HUDEP-2 (cell line): ENCODE measurements around the gene SLC13A1.
"Not testable (repeated sequence)": the region's sequence is repeated elsewhere in the genome, so short reads cannot be mapped to it uniquely, and the experiment has no call there.

Experiments
- DNase-seq, 76 experiments: peaks; one replicate each; lab custom pipeline; 2025; ENCODE audit not compliant: unreplicated experiment in 76 of 76; lab: John Stamatoyannopoulos, UW

Gene SLC13A1

GRCh38 chr7:123131961-123132360 lies 67.8 kb downstream of the SLC13A1 start:
- DNase-seq, result no peak

- DNase-seq, result no peak
Measured at GRCh38 chr7:123131556-123131955, 68.2 kb downstream of the SLC13A1 start.

DNA sequence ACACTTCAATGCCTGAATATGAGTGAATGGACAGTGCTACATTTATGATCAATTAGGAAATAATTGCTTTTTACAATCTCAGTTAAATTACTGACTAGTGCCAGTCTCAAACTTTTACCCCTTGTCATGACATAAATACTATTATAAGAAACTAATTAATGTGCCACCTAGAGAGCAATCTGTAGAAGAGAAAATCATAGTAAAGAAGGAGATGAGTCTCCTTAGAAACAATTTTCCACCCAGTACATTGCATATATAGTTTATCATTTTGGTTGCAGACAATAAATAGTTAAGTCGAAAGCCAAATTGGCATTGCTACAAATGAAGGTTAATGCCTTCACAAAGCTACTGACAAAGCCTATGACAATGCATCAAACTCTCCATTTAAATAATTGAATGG lies 68.6 kb downstream of the SLC13A1 start:
- DNase-seq, result no peak

DNA sequence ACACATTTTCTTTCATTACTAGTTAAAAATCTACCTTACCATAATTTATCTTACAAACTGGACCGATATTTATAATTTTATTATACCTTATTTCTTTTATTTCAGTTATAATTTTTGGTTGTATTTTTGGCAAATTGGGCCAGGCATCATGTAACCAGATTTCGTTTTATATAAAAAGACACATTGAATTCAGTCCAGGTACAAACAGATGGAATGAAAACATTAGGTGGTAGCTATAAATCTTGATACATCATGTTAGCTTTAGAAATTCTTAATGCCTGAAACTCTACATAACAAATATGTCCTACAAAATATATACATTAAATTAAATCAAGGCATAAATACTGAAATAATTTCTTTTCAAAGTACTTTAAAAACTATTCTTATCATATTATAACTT lies 73.1 kb downstream of the SLC13A1 start:
- DNase-seq, result no peak

GRCh38 chr7:123126171-123126570 lies 73.6 kb downstream of the SLC13A1 start:
- DNase-seq, result no peak

DNA sequence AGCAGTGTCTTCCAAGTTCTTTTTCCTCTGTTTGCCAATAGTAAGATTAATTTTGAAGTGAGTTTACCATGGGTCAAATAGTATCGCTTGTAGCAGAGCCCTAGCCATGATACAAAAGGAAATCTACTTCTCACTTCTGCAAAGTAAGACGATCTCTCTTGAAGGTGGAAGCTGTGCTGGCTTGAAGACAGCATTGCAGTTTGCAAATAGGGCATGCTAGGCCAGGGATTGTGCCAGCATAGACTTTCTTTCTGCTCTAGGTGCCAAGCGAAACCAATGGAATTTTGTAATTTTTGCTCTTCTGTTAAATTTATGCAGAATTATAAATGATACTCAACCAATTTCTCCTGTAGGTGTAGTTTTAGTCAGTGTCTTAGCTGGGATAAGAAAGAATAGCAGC lies 74.5 kb downstream of the SLC13A1 start:
- no peak for DNase-seq

DNA sequence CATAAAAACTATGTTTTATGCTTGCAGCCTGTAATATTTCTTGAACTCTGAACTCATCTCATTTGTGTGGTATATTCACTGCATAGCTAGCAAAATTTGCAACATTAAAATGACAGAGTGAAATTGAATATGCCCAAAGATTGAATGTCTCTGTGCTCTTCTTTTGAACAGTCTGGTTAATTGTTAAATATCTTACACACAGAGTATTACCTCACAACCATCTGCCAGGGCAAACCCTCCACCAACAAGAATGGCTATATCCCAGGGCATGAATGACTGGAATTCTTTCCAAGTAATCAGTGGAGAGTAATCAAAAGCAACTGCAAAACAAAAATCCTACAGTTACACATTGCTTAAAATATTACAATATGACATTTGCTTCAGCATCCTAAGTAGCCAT lies 76.9 kb downstream of the SLC13A1 start:
- no peak for DNase-seq

- no peak for DNase-seq
Measured at GRCh38 chr7:123120286-123120685, 79.5 kb downstream of the SLC13A1 start.

DNA sequence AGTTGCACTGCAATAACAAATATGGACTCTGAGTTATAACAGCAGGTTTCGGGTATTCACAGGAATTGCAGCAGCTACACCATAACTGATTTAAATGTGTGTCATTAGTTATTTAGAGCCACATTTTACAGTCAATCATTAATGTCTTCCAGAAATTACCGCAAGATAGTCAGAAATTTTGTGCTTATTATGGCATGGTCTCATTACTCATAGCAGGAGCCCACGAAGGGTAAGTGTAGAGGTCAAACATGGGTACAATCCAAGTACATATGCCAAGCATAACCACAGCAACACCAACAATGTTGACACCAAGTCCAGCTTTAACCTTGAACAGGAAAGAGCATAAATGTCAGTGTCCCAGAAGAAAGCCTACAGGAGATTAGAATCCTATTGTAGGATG lies 84.4 kb downstream of the SLC13A1 start:
- DNase-seq, result no peak

DNA sequence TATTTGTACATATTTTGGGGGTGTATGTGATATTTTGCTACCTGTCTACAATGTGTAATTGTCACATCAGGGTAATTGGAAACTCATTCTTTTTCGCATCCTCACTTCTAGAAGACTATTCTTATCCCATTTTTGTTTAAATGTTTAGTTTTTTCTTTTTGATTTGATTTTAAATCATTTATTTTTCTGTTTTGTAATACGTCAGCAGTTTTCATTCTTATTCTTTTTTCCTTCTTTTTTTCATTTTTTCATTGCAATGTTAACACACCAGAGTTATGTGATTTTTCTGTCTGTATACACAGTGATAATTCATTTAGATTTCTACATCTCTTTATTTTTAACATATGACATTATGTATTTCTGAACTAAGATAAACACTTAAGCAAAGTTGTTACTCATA lies 85.5 kb downstream of the SLC13A1 start:
- no peak for DNase-seq

- DNase-seq, result no peak
Measured at GRCh38 chr7:123112833-123113232, 86.9 kb downstream of the SLC13A1 start.

DNA sequence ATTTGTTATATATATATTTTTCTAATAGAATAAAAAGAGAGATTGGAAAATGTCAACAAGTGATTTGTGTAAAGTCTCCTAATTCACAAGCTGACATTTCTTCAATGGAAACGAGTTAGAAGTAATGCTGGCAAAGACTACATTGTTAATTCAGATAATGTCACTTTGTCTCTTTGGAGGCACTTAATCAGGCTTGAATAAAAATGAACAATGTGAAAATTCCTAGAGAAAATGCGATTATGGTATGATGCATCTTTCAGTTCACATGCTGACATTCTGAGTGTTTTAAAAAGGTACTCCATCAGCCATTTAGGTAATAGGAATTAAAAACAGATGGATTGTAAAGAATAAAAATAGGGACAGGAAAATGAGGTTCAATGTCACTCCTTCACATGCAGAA lies 100.1 kb downstream of the SLC13A1 start:
- no peak for DNase-seq

DNA sequence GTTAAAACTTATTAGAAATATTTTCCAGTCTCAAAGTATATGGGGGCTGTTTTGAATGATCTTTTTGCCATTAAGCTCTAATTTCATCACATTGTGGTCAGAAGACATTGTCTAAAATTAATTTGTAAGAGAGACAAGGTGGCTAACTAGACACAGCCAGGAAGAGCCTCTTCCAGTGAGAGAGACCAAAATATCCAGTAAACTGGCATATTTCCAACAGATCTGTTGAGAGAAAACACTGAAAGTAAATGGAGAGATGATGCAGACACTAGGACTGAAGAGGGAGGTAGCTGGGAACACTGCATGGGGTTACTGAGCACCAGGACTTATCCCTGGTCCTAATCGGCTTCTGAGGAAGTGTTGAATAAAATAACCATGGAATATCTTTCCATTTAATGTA lies 102.8 kb downstream of the SLC13A1 start:
- no peak for DNase-seq

- no peak for DNase-seq
Measured at GRCh38 chr7:123096434-123096833, 103.3 kb downstream of the SLC13A1 start.

DNA sequence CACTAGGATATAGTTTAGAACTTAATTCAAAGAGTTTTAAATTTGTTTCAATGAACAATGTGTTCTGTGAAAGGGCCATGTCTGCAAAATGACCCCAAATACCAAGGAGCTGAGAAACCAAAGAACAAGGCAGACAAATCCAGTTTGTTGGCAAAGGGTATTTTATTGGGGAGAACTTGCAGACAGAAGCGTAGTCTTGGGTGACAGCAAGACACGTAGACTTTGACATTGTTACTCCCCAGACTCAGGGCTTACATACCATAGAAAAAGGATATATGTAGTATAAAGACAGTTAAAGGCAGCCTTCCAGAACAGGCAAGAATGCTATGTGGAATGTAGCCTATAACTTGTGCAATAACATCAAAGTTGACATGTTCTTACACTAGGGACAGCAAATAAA lies 109.3 kb downstream of the SLC13A1 start:
- DNase-seq, result no peak

GRCh38 chr7:123086910-123087309 lies 112.9 kb downstream of the SLC13A1 start:
- DNase-seq, result not testable (repeated sequence)

DNA sequence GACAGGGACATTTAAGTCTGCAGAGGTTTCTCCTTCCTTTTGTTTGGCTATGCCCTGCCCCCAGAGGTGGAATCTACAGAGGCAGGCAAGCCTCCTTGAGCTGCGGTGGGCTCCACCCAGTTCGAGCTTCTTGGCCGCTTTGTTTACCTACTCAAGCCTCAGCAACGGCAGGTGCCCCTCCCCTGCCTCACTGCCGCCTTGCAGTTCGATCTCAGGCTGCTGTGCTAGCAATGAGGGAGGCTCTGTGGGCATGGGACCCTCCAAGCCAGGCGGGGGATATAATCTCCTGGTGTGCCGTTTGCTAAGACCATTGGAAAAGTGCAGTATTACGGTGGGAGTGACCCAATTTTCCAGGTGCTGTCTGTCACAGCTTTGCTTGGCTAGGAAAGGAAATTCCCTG lies 114.9 kb downstream of the SLC13A1 start:
- DNase-seq, result not testable (repeated sequence)

- DNase-seq, result no peak
Measured at GRCh38 chr7:123079021-123079420, 120.7 kb downstream of the SLC13A1 start.

DNA sequence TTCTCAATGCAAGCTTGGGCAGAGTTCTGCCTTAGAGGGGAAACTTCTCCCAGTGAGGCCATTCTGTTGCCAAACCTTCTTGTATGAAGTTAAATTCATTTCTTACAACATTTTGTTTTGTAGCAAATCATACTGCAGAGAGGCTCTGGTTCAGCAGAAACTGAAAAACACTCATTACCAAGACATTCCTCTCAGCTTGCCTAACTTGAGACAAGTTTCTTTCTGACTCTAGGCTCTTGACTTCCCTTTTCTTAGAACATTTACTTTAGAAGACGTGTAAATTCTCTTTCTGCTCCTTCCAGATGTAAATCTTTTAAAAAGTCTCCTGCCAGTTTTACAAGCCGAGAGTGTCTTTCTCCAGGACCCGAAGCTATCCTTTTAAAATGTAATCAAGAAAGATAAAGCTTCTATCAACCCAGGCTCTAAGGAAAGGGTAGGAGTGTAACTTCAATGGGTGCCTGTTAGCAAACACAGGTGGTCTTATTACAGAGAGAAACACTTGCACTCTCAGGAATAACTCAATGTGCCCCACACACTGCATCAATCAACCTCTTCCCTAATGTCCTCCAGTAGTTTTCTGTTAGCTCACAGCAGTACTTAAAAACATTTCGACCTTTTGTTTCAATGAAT lies 123.8 kb downstream of the SLC13A1 start:
- no peak for DNase-seq

DNA sequence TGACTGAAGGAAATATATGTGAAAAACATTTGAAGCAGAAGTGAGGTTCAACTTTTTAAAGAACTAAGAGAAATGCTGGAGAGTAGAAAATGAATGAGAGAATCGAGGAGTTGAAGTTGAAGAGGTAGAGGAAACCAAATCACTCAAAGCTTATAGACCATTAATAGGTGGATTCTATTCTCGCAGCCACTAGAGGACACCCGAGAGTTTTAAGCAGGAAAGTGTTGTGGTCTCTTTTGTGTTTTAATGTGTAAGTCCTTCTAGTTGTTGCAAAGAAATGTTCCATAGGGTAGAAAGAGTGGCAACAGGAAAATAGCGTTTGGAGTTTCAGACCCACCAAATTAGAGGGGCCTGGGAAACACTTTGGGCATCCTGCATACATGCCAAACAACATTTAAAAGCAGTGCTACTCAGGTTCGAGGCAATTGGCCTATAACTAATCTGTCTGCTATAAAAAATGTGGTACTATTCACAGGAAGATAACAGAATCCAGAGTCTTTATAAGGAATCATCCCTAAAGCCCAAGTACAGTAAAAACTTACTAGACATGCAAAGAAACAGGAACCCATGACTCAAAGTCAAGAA lies 129.0 kb downstream of the SLC13A1 start:
- peak in 5 of 76 experiments; percentile 2 to 38 (median 4) for DNase-seq

- no peak for DNase-seq
Measured at GRCh38 chr7:123067814-123068213, 132.0 kb downstream of the SLC13A1 start.
